NK-92 treated with Interleukin-12 subunit alpha and Interleukin-12 subunit beta, amount 100 ng/mL, for 24 hours (cell line): ENCODE measurements around the gene TMEM242.

Experiments
- DNase-seq: peaks from one replicate; lab custom pipeline; 2025; lab: John Stamatoyannopoulos, UW

The TMEM242 gene

GRCh38 chr6:157270308-157270707, 53.0 kb downstream of the TMEM242 start:
- DNase-seq = no peak

DNA sequence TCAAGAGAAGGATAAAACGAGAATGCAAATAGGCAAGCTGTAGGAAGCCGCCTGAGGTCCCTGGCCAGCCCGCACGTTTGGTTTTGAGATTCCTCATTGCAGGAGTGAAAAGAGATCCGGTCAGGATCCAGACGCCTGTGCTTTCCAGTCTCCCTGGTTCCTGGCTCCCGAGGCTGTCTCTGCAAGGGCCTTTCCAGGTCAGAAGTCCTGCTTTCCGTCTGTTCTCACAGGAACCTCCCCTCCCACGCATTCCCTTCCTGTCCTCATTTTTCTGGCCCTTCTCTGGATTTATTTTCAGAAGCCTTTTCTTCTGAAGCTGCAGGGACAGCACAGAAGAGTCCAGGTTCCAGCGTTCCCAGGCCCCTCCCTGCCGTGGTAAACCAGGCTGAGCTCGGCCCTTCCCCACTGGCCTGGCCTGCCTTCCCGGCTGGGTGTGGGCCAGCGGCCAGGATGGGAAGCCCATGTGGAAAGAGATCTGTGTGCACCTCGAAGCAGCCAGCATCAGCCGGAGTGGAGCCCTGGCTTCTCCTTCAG, 54.0 kb downstream of the TMEM242 start:
- no peak for DNase-seq

GRCh38 chr6:157268835-157269234, 54.5 kb downstream of the TMEM242 start:
- no peak for DNase-seq

GRCh38 chr6:157268396-157268795, 54.9 kb downstream of the TMEM242 start:
- DNase-seq = no peak

DNA sequence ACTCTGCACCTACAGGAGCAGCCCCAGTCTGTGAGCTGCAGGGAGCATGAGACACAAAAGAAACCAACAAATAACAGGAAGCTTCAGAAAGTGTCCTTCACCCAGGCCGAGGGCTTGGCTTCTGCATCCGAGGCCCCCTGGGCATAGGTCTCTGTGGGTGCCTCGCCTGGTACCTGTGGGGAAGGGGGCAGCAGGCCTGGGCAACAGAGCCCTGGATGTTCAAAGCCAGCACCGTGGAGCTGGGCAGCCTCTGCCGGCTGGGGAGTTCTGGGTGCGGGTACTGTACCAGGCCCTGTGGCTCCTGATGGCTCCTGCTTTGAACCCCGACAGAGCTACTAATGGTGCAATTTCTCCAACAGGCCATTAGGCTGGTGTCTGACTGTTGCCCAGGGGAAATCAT, 55.7 kb downstream of the TMEM242 start:
- DNase-seq = no peak

GRCh38 chr6:157267109-157267611, 56.2 kb downstream of the TMEM242 start:
- no peak for DNase-seq

GRCh38 chr6:157266274-157267101, 56.8 kb downstream of the TMEM242 start:
- DNase-seq = no peak

DNA sequence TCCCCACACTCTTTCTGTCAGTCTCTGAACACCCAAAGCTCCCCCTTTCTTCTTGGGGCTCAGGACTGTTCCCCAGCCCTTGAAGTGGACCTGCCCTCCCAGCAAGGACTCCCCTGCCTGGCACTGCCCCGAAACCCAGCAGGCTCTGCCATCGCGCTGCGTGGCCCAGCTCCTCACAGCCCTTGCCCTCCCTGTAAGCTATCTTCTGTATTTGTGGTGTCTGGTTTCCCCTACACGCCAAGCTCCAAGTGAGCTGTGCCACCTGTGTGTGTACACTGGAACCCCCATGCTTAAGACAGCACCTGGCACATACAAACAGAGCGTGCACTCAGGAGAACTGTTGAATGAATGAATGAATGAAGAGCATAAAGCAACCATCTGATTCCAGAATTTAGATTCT, 57.7 kb downstream of the TMEM242 start:
- DNase-seq = no peak

- DNase-seq = no peak
These were observed 58.1 kb downstream of the TMEM242 start for GRCh38 chr6:157265186-157265585.

DNA sequence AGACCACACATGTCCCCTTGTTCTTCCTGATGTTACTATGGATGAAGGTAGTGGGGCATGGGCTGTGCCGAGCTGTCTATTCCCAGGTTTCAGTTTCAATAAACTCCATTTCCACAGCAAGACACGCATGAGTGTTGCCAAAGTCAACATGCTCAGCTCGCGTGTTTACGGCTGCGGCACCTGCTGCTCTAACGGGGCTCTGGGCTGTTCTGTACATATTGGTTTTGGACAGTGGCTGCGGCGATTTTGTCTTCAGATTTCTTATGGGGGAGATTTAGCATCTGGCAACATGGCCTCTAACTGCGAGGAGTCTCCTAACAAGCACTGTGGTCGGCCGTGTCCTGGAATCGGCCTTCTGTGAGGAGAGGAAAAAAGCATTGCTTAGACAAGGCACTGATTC, 58.6 kb downstream of the TMEM242 start:
- DNase-seq = no peak

DNA sequence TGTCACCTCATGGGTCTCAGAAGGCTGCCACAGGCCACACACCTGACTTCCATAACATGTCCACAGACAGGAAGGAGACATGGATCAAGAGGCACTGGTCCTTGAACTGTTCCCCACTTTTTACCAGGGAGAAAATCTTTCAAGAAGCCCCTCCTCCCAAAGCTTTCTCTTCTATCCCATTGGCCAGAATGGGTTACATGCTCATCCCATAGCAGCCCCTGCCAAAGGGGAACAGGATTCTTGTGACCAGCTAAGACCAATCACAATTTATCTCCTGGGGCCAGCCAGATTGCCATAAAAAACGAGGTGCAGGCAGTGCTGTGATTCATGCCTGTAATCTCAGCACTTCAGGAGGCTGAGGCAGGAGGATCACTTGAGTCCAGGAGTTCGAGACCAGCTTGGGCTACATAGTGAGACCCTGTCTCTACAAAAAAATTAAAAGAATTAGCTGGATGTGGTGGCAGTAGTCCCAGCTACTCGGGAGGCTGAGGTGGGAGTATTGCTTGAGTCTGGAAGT, 59.4 kb downstream of the TMEM242 start:
- no peak for DNase-seq

DNA sequence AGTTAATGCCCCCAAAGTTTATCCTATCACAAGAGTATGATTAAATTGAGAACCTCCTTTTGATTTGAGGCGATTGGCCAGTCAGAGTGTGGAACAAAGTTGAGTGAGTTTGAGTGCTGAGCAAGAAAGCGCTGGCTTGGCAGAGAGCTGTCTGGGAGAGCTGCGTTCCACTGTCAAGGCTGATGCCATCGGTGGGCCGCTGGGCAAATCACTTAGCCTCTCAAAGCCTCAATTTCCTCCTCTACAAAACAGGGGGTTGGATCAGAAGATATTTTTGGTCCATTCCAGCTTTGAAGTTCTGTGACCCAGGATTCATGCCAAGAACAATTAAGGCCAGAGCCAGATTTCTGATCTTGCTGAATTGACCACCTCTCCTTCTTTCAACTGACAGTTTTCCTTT, 60.2 kb downstream of the TMEM242 start:
- no peak for DNase-seq

DNA sequence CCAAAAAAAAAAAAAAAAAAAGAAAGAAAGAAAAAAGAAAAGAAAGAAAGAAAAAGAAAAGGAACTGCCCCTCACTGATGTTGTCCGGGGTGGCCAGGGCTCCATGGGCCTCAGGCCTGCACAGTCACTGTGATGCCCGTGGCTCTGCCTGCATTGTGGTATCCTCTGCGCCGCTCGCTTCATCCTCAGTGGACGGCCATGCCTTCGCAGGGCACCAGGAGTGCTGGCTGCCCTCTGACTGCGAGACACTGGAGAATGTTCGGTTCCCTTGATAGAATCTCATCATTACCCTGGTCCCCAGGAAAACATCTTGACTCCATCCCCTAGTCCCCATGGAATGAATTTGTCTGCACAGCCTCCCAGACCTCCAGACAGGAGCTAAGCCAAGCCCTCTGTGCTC, 61.7 kb downstream of the TMEM242 start:
- no peak for DNase-seq

- no peak for DNase-seq
These were observed 62.4 kb downstream of the TMEM242 start for GRCh38 chr6:157260735-157261410.

- no peak for DNase-seq
These were observed 63.9 kb downstream of the TMEM242 start for GRCh38 chr6:157259443-157259842.

- DNase-seq = peak; percentile 63
These were observed 64.4 kb downstream of the TMEM242 start for GRCh38 chr6:157258878-157259277.

- DNase-seq = no peak
These were observed 68.2 kb downstream of the TMEM242 start for GRCh38 chr6:157255079-157255478.

GRCh38 chr6:157254538-157254937, 68.8 kb downstream of the TMEM242 start:
- DNase-seq = no peak

GRCh38 chr6:157253699-157254098, 69.6 kb downstream of the TMEM242 start:
- DNase-seq = no peak

DNA sequence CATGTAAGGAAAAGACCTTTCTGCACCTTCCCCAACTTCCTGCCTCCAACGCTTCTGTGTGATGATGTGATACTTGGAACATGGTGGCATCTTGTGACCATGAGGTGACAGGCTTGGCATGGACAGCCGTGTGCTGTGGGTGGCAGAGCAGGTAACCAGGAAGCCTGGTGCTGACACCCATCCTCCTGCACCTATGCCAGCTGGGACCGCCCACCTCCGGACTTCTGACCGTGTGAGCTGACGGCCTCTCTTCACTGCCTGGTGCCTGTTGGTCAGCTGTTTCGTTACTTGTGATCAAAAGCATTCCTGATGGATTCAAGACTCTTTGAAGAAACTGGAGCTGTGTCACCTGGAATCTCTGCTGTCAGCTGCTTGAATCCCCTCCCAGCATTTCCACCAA, 70.3 kb downstream of the TMEM242 start:
- no peak for DNase-seq

- no peak for DNase-seq
These were observed 71.6 kb downstream of the TMEM242 start for GRCh38 chr6:157251586-157252247.

DNA sequence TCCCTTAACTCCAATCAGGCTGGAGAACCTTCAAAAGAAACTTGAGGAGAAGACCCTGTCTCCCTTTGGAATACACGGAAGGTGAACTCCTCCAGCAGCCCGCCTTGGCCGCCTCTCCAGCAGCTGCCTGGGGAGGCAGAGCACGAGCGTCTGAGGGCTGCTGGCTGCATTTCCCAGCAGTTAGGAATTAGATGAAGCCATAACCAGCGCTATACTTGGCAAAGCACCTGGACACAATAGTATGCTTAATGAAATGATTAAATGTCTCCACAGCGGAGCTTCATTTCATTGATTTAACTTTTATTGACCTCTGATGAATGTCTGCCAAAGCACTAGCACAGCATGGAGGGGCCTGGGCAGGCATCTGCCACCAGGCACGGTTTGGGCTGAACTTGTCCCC, 73.5 kb downstream of the TMEM242 start:
- DNase-seq = no peak
